T-cell (primary cell): ENCODE results near the gene ALPK3. TPM values are rescaled to one million over a fixed set of nuclear protein-coding genes. Genes with fewer than 3 reads are reported as not detected.

Experiments
- ATAC-seq, 4 experiments: fragments of 200-7000 bp in 3 of 4; fragments of 150-1000 bp in 1 of 4; cut with Tn5 transposase; replicated peaks in 1 of 4; 1 replicate in 3 of 4; 2 replicates in 1 of 4; pipeline ENCODE4 v1.10.0; 2021; ENCODE audit warnings: moderate library complexity in 3 of 4, mild to moderate bottlenecking in 2 of 4, moderate number of reproducible peaks in 1 of 4
- CTCF ChIA-PET, 2 donors: fragments of 300-600 bp; sonication (Branson Sonifier 250); formaldehyde crosslinking; loops; one replicate each; lab custom pipeline; 2022; ENCODE audit warnings: antibody characterized with exemption in 2 of 2; lab: Charles Lee
- POLR2A ChIA-PET, 2 donors: fragments of 300-600 bp; sonication (Branson Sonifier 250); formaldehyde crosslinking; loops; one replicate each; lab custom pipeline; 2022; ENCODE audit warnings: antibody characterized with exemption in 2 of 2; lab: Charles Lee
- DNase-seq, 35 experiments: peaks; one replicate each; pipeline versions ENCODE4 v3.0.0 to v3.0.0-alpha.2; 2013 to 2023
- H3K27ac ChIP-seq: one replicate; pipeline ENCODE4 v1.5.1; 2013; ENCODE audit warnings: low read length
- H3K27me3 ChIP-seq, 2 experiments: replicated peaks in 1 of 2; 1 replicate in 1 of 2; 2 replicates in 1 of 2; pipeline versions ENCODE4 v1.6.1 to v1.7.0; 2013; ENCODE audit warnings: low read length in 1 of 2, mixed read lengths in 1 of 2; ENCODE audit not compliant: control insufficient read depth in 2 of 2, insufficient read depth in 2 of 2; ENCODE audit errors: extremely low read depth in 1 of 2
- H3K36me3 ChIP-seq, 2 donors: 1 replicate in 1 of 2; 2 replicates in 1 of 2; pipeline versions ENCODE4 v1.6.1 to v1.7.0; 2013; ENCODE audit warnings: low read length in 1 of 2; ENCODE audit not compliant: control insufficient read depth in 2 of 2, insufficient read depth in 1 of 2; ENCODE audit errors: extremely low read depth in 1 of 2
- H3K4me1 ChIP-seq, 2 experiments: 1 replicate in 1 of 2; 2 replicates in 1 of 2; pipeline versions ENCODE4 v1.6.1 to v1.7.0; 2013; ENCODE audit warnings: low read length in 2 of 2, mixed read lengths in 1 of 2; ENCODE audit not compliant: insufficient read depth in 2 of 2, control insufficient read depth in 1 of 2; ENCODE audit errors: extremely low read depth in 1 of 2
- H3K4me3 ChIP-seq, 2 donors: 1 replicate in 1 of 2; 2 replicates in 1 of 2; pipeline versions ENCODE4 v1.5.1 to v1.7.0; 2013; ENCODE audit warnings: mild to moderate bottlenecking in 2 of 2, low read length in 1 of 2, moderate library complexity in 1 of 2; ENCODE audit not compliant: control insufficient read depth in 1 of 2; ENCODE audit errors: extremely low read depth in 1 of 2
- H3K9me3 ChIP-seq: 2 replicates; pipeline ENCODE4 v1.7.0; 2013
- H3K27ac Mint-ChIP-seq, 2 donors: one replicate each; pipeline ENCODE4 v1.8.0; 2020 to 2021; ENCODE audit warnings: mild to moderate bottlenecking in 2 of 2, mixed read lengths in 2 of 2
- H3K27me3 Mint-ChIP-seq, 2 donors: one replicate each; pipeline ENCODE4 v1.8.0; 2021 to 2022; ENCODE audit warnings: mixed read lengths in 2 of 2
- H3K36me3 Mint-ChIP-seq: one replicate; pipeline ENCODE4 v1.8.0; 2021; ENCODE audit warnings: mixed read lengths
- H3K4me1 Mint-ChIP-seq, 3 donors: one replicate each; pipeline ENCODE4 v1.8.0; 2020 to 2022; ENCODE audit warnings: mixed read lengths in 3 of 3, mild to moderate bottlenecking in 1 of 3
- H3K4me3 Mint-ChIP-seq, 3 donors: one replicate each; pipeline ENCODE4 v1.8.0; 2020 to 2022; ENCODE audit warnings: mild to moderate bottlenecking in 3 of 3, mixed read lengths in 3 of 3, moderate library complexity in 3 of 3
- H3K9me3 Mint-ChIP-seq, 3 donors: one replicate each; pipeline ENCODE4 v1.8.0; 2020 to 2022; ENCODE audit warnings: mixed read lengths in 3 of 3
- WGBS: methylation state at CpG from one replicate; pipeline ENCODE4 v1.1.5; 2013; ENCODE audit warnings: missing lambda C conversion rate; ENCODE audit not compliant: insufficient coverage; 5-methylcytosine and 5-hydroxymethylcytosine counted together
- total RNA-seq, 35 experiments: library from RNA in 6 of 35; stranded (reverse) in 6 of 35; fragments of 120-200 nt in 1 of 35; gene quantifications; one replicate each; pipeline versions ENCODE4 v1.2.1 to v1.2.4 and lab custom pipeline; 2013 to 2026

Gene ALPK3
- total RNA-seq, 5 donors from 2014 or later (not counting 1 experiment from before 2014, with no cell fraction given): 0.16 to 0.82 (median 0.22) TPM

DNA sequence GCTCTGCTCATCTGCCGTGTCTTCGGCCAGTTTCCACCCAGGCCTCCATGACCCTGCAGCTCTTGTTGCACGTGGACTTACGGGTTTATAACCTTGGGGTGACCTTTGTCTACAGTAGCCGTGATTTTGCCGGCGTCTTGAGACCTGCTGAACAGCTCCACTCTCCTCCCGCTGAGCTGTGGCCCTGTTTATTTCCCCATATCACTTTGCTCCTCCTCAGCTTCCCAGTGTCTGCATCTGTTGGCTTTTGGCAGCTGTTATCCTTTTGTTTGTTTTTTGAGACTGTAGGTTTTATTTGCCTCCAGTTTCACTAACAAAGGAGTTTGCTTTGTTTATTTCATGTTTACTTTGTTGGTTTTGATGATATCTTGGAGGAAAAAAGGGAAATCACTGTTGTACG is 38.0 kb downstream of the ALPK3 start:
- DNase-seq: no peak
- Histone ChIP-seq H3K4me1 (no peaks in the 10 kb centered on the region), H3K36me3 (no peaks in the 10 kb centered on the region), H3K27me3 (peaks cover 0 to 3% of the 10 kb centered on the region in 2 experiments), H3K4me3 (no peak overlapping the region), H3K27ac (no peak overlapping the region), H3K9me3 (no peaks in the 10 kb centered on the region)
- no peak overlapping the region for H3K4me3 Mint-ChIP-seq
- no peaks in the 10 kb centered on the region for H3K9me3 Mint-ChIP-seq
- no peaks in the 10 kb centered on the region for H3K36me3 Mint-ChIP-seq
- H3K4me1 Mint-ChIP-seq: no peaks in the 10 kb centered on the region
- H3K27ac Mint-ChIP-seq: no peak overlapping the region
- no peak for ATAC-seq
- ChIA-PET POLR2A (no interaction called here), CTCF (no interaction called here)
- 88% methylated on average over 5 of the region's 9 CpGs for WGBS
- no peaks in the 10 kb centered on the region for H3K27me3 Mint-ChIP-seq

DNA sequence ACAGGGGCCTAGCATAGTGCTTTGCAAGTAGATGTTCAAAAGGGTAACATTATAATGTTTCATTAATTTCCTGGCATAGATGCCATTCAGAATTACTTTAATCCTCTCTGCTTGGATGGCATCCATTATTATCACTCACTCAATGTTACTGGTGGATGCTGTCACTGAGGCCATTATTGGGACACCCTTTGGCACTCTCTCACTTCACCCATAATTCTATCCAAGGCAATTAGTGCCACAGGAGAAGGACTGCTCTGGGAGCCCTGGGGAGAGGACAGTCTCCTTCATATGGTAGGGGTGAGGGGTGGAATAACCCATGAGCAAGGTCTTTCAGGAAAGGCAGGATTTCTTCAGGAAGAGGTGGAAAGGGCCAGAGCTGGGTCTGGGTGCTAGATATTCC is 38.6 kb downstream of the ALPK3 start:
- Mint-ChIP-seq H3K4me1 (no peaks in the 10 kb centered on the region), H3K27me3 (no peaks in the 10 kb centered on the region), H3K9me3 (no peaks in the 10 kb centered on the region), H3K4me3 (no peak overlapping the region), H3K27ac (no peak overlapping the region), H3K36me3 (no peaks in the 10 kb centered on the region)
- no peak overlapping the region for H3K4me3 ChIP-seq
- DNase-seq (no peak), ATAC-seq (no peak)
- CTCF ChIA-PET: no interaction called here
- POLR2A ChIA-PET: no interaction called here
- H3K36me3 ChIP-seq: no peaks in the 10 kb centered on the region
- no peaks in the 10 kb centered on the region for H3K9me3 ChIP-seq
- H3K4me1 ChIP-seq: no peaks in the 10 kb centered on the region
- no peak overlapping the region for H3K27ac ChIP-seq
- peaks cover 0 to 3% of the 10 kb centered on the region in 2 experiments for H3K27me3 ChIP-seq

DNA sequence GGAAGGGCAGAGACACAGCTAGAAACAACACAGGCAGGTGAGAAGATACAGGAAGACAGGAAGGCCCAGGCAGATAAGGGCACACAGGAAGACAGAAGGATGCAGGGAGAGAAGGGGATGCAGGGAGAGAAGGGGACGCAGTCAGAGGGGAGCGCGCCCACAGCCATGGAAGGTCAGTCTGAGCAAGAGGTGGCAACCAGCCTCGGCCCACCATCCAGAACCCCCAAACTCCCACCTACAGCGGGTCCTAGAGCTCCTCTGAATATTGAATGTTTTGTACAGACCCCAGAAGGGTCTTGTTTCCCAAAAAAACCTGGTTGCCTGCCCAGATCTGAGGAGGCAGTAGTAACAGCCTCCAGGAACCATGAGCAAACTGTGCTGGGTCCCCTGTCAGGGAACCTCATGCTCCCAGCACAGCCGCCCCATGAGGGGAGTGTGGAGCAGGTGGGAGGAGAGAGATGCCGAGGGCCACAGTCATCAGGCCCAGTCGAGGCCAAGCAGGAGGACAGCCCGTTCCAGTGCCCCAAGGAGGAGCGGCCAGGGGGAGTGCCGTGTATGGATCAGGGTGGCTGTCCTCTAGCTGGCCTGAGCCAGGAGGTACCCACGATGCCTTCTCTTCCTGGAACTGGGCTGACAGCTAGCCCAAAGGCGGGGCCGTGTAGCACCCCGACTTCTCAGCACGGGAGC is 39.7 kb downstream of the ALPK3 start:
- Histone ChIP-seq H3K4me1 (no peaks in the 10 kb centered on the region), H3K27me3 (peaks cover 0 to 3% of the 10 kb centered on the region in 2 experiments), H3K4me3 (no peak overlapping the region), H3K27ac (no peak overlapping the region), H3K9me3 (no peaks in the 10 kb centered on the region), H3K36me3 (no peaks in the 10 kb centered on the region)
- no peaks in the 10 kb centered on the region for H3K9me3 Mint-ChIP-seq
- no peak overlapping the region for H3K4me3 Mint-ChIP-seq
- ChIA-PET POLR2A (no interaction called here), CTCF (interaction anchor here in 1 of 2 donors (0.5 kb wide), 1 partner anchor 12 kb away, joined by 4 read pairs; no protein-coding TSS in a partner anchor)
- H3K4me1 Mint-ChIP-seq: no peaks in the 10 kb centered on the region
- DNase-seq (no peak), ATAC-seq (no peak)
- 82% methylated on average over 12 of the region's 16 CpGs for WGBS
- no peaks in the 10 kb centered on the region for H3K36me3 Mint-ChIP-seq
- H3K27ac Mint-ChIP-seq: no peak overlapping the region
- no peaks in the 10 kb centered on the region for H3K27me3 Mint-ChIP-seq

DNA sequence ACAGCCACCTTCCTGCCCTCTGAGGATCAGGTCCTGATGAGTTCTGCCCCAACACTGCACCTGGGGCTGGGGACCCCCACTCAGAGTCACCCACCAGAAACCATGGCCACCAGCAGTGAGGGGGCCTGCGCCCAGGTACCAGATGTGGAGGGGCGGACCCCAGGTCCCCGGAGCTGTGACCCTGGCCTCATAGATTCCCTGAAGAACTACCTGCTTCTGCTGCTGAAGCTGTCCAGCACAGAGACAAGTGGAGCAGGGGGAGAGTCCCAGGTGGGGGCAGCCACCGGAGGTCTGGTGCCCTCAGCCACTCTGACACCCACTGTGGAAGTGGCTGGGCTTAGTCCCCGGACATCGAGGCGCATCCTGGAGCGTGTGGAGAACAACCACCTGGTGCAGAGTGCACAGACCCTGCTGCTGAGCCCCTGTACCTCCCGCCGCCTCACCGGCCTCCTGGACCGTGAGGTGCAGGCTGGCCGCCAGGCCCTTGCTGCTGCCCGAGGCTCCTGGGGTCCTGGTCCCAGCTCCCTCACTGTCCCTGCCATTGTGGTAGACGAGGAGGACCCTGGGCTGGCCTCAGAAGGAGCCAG is 40.4 kb downstream of the ALPK3 start:
- H3K4me3 ChIP-seq: no peak overlapping the region
- POLR2A ChIA-PET: interaction anchor here in 1 of 2 donors (0.7 kb wide), 1 partner anchor 204 kb away, joined by 5 read pairs; no protein-coding TSS in a partner anchor
- DNase-seq (no peak), ATAC-seq (no peak)
- no peaks in the 10 kb centered on the region for H3K9me3 ChIP-seq
- CTCF ChIA-PET: no interaction called here
- no peak overlapping the region for H3K4me3 Mint-ChIP-seq
- no peaks in the 10 kb centered on the region for H3K4me1 Mint-ChIP-seq
- whole genome bisulfite sequencing: 91% methylated on average over 13 of the region's 15 CpGs
- H3K9me3 Mint-ChIP-seq: no peaks in the 10 kb centered on the region
- no peaks in the 10 kb centered on the region for H3K27me3 Mint-ChIP-seq
- H3K27ac Mint-ChIP-seq: no peak overlapping the region
- H3K27me3 ChIP-seq: peaks cover 0 to 3% of the 10 kb centered on the region in 2 experiments
- H3K36me3 Mint-ChIP-seq: no peaks in the 10 kb centered on the region
- no peaks in the 10 kb centered on the region for H3K4me1 ChIP-seq
- H3K36me3 ChIP-seq: no peaks in the 10 kb centered on the region
- no peak overlapping the region for H3K27ac ChIP-seq

DNA sequence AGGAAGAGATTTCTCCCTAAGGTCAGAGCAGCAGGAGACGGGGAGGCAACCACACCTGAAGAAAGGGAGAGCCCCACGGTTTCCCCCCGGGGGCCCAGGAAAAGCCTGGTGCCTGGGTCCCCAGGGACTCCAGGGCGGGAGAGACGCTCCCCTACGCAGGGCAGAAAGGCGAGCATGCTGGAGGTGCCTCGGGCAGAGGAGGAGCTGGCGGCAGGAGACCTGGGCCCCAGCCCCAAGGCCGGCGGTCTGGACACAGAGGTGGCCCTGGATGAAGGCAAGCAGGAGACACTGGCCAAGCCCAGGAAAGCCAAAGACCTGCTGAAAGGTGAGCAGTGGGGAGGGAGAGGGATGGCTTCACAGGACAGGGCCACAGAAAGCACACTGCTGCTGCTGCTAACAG is 41.1 kb downstream of the ALPK3 start:
- ChIA-PET CTCF (no interaction called here), POLR2A (no interaction called here)
- Mint-ChIP-seq H3K27ac (no peak overlapping the region), H3K9me3 (no peaks in the 10 kb centered on the region), H3K4me1 (no peaks in the 10 kb centered on the region), H3K36me3 (no peaks in the 10 kb centered on the region), H3K4me3 (no peak overlapping the region), H3K27me3 (no peaks in the 10 kb centered on the region)
- DNase-seq (no peak), ATAC-seq (no peak)
- 87% methylated on average over 11 of the region's 11 CpGs for WGBS
- H3K4me1 ChIP-seq: no peaks in the 10 kb centered on the region
- H3K9me3 ChIP-seq: no peaks in the 10 kb centered on the region
- peaks cover 0 to 3% of the 10 kb centered on the region in 2 experiments for H3K27me3 ChIP-seq
- H3K4me3 ChIP-seq: no peak overlapping the region
- no peak overlapping the region for H3K27ac ChIP-seq
- H3K36me3 ChIP-seq: no peaks in the 10 kb centered on the region

DNA sequence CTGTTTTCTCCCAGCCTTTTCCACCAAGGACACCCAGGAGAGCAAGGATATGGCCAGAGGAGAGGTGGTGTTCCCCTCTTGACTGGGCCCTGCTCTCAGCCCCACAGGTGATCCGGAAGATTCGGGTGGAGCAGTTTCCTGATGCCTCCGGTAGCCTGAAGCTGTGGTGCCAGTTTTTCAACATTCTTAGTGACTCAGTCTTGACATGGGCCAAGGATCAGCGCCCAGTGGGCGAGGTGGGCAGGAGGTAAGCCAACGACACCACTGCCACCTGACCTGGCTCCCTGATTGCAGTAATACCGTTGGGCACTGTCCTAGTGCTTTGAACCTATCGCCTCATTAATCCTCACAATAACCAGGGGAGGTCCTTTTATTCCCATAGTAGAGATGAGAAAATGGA is 42.0 kb downstream of the ALPK3 start:
- H3K27me3 ChIP-seq: peaks cover 0 to 3% of the 10 kb centered on the region in 2 experiments
- H3K4me1 ChIP-seq: no peaks in the 10 kb centered on the region
- H3K36me3 Mint-ChIP-seq: no peaks in the 10 kb centered on the region
- ChIA-PET CTCF (no interaction called here), POLR2A (no interaction called here)
- ATAC-seq (no peak), DNase-seq (no peak)
- 91% methylated on average over 4 of the region's 8 CpGs for WGBS
- H3K4me3 ChIP-seq: no peak overlapping the region
- no peaks in the 10 kb centered on the region for H3K9me3 ChIP-seq
- H3K36me3 ChIP-seq: no peaks in the 10 kb centered on the region
- H3K4me1 Mint-ChIP-seq: no peaks in the 10 kb centered on the region
- no peak overlapping the region for H3K27ac Mint-ChIP-seq
- no peak overlapping the region for H3K27ac ChIP-seq
- H3K4me3 Mint-ChIP-seq: no peak overlapping the region
- no peaks in the 10 kb centered on the region for H3K27me3 Mint-ChIP-seq
- no peaks in the 10 kb centered on the region for H3K9me3 Mint-ChIP-seq
